ENCODE data around the gene CLEC2L. TPM values are rescaled to one million over a fixed set of nuclear protein-coding genes. Genes with fewer than 3 reads are reported as not detected.

Gene CLEC2L
- total RNA-seq, 1 donor from 2014 or later = not detected

- Mint-ChIP-seq H3K4me3 (no peak overlapping the region), H3K27me3 (no peaks in the 10 kb centered on the region), H3K36me3 (ENCODE audit: low read depth) (peaks cover 12% of the 10 kb centered on the region), H3K4me1 (no peaks in the 10 kb centered on the region), H3K9me3 (no peaks in the 10 kb centered on the region), H3K27ac (no peak overlapping the region)
- DNase-seq (no peak), ATAC-seq (ENCODE audit: low read depth) (no peak)
- intact Hi-C loops (cut with micrococcal nuclease) = no loop called here
- ChIA-PET POLR2A (no interaction called here), CTCF (no interaction called here)
- TF ChIP-seq CTCF (IDR thresholded peaks at IDR 0.05) = no peak
Observed at GRCh38 chr7:139568346-139568675, 44.8 kb downstream of the CLEC2L start.

GRCh38 chr7:139568813-139569490 is 45.5 kb downstream of the CLEC2L start:
- H3K27ac Mint-ChIP-seq = no peak overlapping the region
- H3K4me1 Mint-ChIP-seq = no peaks in the 10 kb centered on the region
- POLR2A ChIA-PET = no interaction called here
- CTCF ChIA-PET = no interaction called here
- DNase-seq (no peak), ATAC-seq (ENCODE audit: low read depth) (no peak)
- H3K36me3 Mint-ChIP-seq (ENCODE audit: low read depth) = peaks cover 17% of the 10 kb centered on the region
- H3K4me3 Mint-ChIP-seq = no peak overlapping the region
- no peaks in the 10 kb centered on the region for H3K9me3 Mint-ChIP-seq
- intact Hi-C loops (cut with micrococcal nuclease) = no loop called here
- H3K27me3 Mint-ChIP-seq = no peaks in the 10 kb centered on the region
- no peak for TF ChIP-seq CTCF (IDR thresholded peaks at IDR 0.05)

GRCh38 chr7:139570119-139570518 is 46.6 kb downstream of the CLEC2L start:
- Mint-ChIP-seq H3K9me3 (no peaks in the 10 kb centered on the region), H3K27ac (no peak overlapping the region), H3K27me3 (no peaks in the 10 kb centered on the region), H3K4me3 (no peak overlapping the region), H3K4me1 (no peaks in the 10 kb centered on the region), H3K36me3 (ENCODE audit: low read depth) (peaks cover 27% of the 10 kb centered on the region)
- ATAC-seq (ENCODE audit: low read depth) (no peak), DNase-seq (no peak)
- intact Hi-C loops (cut with micrococcal nuclease) = no loop called here
- CTCF ChIA-PET = no interaction called here
- no peak for TF ChIP-seq CTCF (IDR thresholded peaks at IDR 0.05)
- POLR2A ChIA-PET = no interaction called here

GRCh38 chr7:139570626-139571025 is 47.1 kb downstream of the CLEC2L start:
- Mint-ChIP-seq H3K27ac (no peak overlapping the region), H3K9me3 (no peaks in the 10 kb centered on the region), H3K36me3 (ENCODE audit: low read depth) (peaks cover 32% of the 10 kb centered on the region), H3K4me3 (no peak overlapping the region), H3K27me3 (no peaks in the 10 kb centered on the region), H3K4me1 (no peaks in the 10 kb centered on the region)
- TF ChIP-seq CTCF (IDR thresholded peaks at IDR 0.05) = no peak
- intact Hi-C loops (cut with micrococcal nuclease) = no loop called here
- CTCF ChIA-PET = no interaction called here
- POLR2A ChIA-PET = no interaction called here
- no peak for DNase-seq
- ATAC-seq (ENCODE audit: low read depth) = no peak

- ChIA-PET POLR2A (no interaction called here), CTCF (no interaction called here)
- intact Hi-C loops (cut with micrococcal nuclease) = no loop called here
- no peak for TF ChIP-seq CTCF (IDR thresholded peaks at IDR 0.05)
- Mint-ChIP-seq H3K27ac (no peak overlapping the region), H3K9me3 (no peaks in the 10 kb centered on the region), H3K36me3 (ENCODE audit: low read depth) (peaks cover 37% of the 10 kb centered on the region), H3K27me3 (no peaks in the 10 kb centered on the region), H3K4me3 (no peak overlapping the region), H3K4me1 (no peaks in the 10 kb centered on the region)
- ATAC-seq (ENCODE audit: low read depth) (no peak), DNase-seq (no peak)
Observed at GRCh38 chr7:139571190-139571589, 47.7 kb downstream of the CLEC2L start.

All from activated B cell treated with CpG ODN at 0.5 μM for 24 hours (primary cell).